SK-MEL-5 (cell line): ENCODE measurements around the gene TCOF1. TPM values are rescaled to one million over a fixed set of nuclear protein-coding genes. Genes with fewer than 3 reads are reported as not detected.
A peak's percentile ranks its signal among the peaks of the same experiment; 100 is the strongest.
"Not testable (repeated sequence)": the region's sequence is repeated elsewhere in the genome, so short reads cannot be mapped to it uniquely, and the experiment has no call there.

Experiments
- DNase-seq: peaks from one replicate; pipeline ENCODE4 v3.0.0-alpha.2; 2016; ENCODE audit warnings: low read depth, low spot score
- in situ Hi-C: cut with HindIII; loops from 2 replicates; pipeline ENCODE4 v1.10.0; 2016; ENCODE audit warnings: low sequenced_read_pairs, high pct_unique_total_duplicates, low pct_unique_long_range_greater_than_20kb
- total RNA-seq: library from RNA; depleted of rRNA; stranded (reverse); fragments of >200 nt; shearing (Covaris generic); gene quantifications from 2 replicates; pipeline ENCODE4 v1.2.3, GENCODE V29; 2014

Gene TCOF1
- total RNA-seq, 1 experiment from 2014 or later = 20.8 TPM

- no peak for DNase-seq
- in situ Hi-C loops = no loop called here
Observed at GRCh38 chr5:150408231-150408943, 50.9 kb downstream of the TCOF1 start.

GRCh38 chr5:150409638-150410523, 52.4 kb downstream of the TCOF1 start:
- peak; percentile 93 for DNase-seq
- in situ Hi-C loops = no loop called here

DNA sequence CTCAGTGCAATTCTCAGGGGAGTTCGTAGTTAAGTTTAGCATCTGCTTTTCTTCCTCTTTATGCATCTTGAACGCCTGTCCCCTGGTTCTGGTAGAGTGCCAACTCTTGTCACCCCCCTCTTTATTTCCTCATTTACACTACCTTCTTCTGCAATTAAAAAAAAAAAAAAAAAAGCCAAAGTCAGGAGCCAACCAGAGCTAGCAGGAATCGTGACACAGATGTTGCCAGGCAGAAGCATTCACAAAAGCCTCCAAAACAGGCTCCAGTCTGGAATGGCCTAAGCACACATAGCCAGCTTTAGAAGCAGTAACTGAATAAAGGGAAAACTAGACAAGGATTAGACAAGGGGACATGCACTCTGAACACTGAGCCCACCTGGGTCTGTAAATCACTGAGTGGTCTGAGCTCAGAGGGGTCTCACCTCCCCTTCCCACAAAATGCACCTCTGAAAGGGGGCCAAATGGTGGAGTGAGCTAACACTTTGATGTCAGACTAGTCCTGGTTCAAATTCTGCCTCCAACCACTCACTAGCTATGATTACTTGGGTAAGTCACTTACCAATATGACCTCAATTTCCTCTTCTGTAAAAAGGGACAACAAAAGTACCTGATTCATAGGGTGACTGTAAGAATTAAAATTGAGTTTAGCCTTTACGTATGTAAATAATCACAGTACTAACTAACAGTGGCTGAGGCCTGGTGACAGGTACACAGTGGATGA, 53.2 kb downstream of the TCOF1 start:
- in situ Hi-C loops = no loop called here
- DNase-seq = peak; percentile 80

DNA sequence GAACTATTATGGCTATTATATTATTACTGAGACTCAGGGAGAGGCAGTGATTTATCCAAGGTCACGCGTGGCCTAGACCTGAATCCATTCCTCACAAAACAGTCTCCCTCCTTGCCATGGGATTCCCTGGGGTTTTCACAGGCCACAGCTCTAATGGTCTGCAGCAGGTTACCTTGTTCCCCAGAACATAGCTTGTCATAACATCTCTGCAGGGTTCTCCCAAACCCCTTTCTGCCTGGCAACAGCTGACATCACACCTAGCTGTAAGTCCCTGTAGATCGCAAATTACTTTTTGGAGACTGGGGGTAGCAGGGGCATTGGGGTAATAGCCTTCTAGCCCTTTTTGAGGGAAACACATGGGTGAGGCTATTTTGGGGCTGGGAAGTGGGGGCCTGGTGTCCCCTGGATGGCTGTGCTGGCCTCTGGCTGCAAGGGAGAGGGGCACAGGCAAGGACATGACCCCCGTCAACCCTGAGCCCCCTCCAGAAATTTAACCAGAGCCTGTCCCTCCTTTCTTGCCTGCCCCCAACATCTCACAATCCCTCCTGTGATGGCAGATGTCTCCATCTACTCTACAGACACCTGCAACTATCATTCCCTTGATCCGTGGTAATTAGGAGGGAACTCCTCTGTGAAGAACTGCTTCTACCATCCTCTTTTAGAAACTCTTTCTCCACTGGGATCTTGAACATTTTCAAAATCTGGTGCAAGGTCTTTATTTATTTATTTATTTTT, 53.9 kb downstream of the TCOF1 start:
- DNase-seq = peak; percentile 65
- in situ Hi-C loops = no loop called here

DNA sequence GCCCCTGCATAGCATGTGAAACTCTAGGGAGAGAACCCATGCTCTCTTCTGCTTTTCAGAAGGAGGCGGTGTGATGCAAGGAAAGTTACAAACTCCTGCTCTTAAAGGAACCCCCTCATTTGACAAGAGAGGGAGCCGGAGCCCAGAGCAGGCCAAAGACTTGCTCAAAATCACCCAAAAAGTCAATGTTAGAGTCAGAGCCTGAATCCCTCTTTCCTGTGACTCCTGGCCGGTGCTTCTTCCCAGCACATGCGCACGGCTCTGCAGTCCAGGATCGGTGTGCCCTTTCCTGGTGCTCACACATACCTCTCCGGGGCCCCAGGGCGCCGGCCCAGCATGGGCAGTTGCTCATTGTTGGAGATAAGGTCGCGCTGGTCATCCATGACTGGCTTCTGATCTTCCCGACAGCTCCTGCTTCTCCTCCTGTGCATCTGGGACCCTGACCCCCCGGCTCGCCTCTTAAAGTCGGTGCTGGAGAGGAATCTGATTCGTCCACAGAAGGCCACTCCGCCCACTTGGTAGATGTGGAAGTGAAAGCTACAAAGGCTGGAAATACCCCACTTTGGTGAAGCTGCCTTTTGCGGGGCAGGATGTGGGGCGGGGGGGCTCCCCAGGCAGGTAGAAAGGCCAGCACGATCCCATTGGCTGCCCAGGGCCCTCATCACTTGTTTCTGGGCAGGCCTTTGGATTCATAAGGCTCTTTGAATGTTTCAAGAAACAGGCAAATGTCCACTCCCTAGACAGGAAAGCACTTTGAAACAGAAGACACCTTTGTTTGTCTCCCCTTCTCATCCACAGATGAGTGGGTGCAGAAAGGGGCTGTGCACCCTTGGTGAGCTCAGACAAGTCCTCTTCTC, 55.0 kb downstream of the TCOF1 start, which contains the start of gene CD74:
TSS of gene CD74 (minus strand) at position 592 of the 857 bp plus-strand sequence. CDS start at position 431, 161 bp downstream.
- in situ Hi-C loops = no loop called here
- peak; percentile 76 for DNase-seq

GRCh38 chr5:150413176-150413901, 55.8 kb downstream of the TCOF1 start:
- DNase-seq = no peak
- in situ Hi-C loops = no loop called here

DNA sequence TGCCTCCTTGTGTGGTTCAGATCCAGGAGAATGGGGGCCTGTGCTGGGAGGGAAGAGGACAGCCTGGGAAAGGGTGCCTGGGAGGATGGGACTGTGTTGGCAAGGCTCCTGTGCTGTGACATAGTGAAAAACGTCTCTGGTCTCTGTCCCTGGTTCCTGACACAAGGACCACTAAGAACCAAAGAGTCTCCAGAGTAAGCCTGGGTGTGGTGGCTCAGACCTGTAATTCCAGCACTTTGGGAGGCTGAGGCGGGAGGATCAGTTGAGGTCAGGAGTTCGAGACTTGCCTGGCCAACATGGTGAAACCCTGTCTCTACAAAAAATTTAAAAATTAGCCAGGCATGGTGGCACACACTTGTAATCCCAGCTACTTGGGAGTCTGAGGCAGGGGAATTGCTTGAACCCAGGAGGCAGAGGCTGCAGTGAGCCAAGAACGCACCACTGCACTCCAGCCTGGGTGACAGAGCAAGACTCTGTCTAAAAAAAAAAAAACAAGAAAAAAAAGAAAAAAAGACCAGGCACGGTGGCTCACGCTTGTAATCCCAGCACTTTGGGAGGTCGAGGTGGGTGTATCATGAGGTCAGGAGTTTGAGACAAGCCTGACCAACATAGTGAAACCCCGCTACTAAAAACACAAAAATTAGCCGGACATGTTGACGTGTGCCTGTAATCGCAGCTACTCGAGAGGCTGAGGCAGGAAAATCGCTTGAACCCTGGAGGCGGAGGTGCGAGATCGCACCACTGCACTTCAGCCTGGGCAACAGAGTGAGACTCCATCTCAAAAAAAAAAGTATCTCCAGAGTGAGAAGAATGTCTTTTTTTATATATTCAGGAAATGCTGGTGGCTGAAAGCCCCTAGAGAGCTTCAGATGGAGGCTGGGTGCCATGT, 56.6 kb downstream of the TCOF1 start:
- in situ Hi-C loops, DNase-seq: not testable (repeated sequence)

DNA sequence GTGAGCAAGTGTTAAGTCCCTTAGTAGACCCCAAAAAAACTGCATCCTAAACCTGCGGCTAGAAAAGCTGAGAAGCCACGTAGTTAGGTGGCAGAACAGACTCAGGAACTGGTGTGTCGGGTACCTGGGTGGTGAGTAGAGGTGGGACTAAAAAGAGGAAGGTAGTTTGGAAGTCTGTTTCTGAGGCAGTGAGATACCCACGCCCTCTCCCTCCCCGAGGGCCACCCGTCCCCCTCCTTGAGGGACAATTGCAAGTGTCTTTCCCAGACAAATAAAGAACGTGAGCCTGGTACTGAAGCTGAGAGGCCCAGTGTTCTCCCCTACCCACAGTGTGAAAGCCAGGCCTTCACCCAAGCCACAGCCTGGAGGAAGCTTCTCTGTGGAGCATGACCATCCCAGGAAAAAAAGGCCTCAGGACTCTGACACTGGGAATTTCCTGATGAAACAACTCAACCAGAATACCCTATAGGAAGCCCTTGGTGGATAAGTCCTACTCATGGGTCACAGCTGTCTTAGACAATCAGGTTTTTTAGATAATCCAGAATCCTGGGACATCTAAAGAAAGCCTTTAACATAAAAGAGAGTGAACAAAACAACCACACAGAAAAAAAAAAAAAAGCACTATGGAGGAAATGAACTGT, 62.3 kb downstream of the TCOF1 start:
- peak; percentile 53 for DNase-seq
- in situ Hi-C loops = no loop called here

- in situ Hi-C loops = no loop called here
- no peak for DNase-seq
Observed at GRCh38 chr5:150422075-150422474, 64.6 kb downstream of the TCOF1 start.

GRCh38 chr5:150422758-150423157, 65.3 kb downstream of the TCOF1 start:
- in situ Hi-C loops = no loop called here

GRCh38 chr5:150426165-150426564, 68.7 kb downstream of the TCOF1 start:
- in situ Hi-C loops = not testable (repeated sequence)
- DNase-seq = peak; percentile 51

More at GRCh38 chr5:150422758-150423157, 65.3 kb downstream of the TCOF1 start:
- DNase-seq = no peak

GRCh38 chr5:150428106-150428876, 70.8 kb downstream of the TCOF1 start:
- peak; percentile 66 for DNase-seq
- in situ Hi-C loops = no loop called here

GRCh38 chr5:150428978-150429377, 71.5 kb downstream of the TCOF1 start:
- DNase-seq = no peak
- in situ Hi-C loops = no loop called here

DNA sequence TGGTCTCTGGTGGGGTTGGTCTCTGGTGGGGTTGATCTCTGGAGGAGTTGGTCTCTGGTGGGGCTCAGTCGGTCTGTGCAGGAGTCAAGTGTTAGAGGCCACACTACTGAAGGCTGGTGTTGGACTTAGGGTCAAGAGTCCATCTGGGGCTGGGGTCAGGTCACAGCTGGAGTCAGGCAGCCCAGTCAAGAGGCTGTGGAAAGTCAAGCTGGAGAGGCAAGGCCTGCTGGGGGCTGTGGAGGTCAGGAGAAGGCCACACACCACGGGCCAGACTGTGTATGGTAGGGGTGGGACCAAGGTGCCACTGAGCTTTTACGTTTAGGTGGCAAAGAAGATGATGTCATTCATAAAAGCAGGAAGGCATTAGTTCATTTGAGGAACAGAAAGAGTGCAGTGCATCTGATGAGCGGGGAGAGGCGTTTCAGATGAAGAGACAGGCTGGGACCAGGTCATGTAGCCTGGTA, 71.9 kb downstream of the TCOF1 start:
- no peak for DNase-seq
- in situ Hi-C loops = no loop called here
